K562 (cell line): ENCODE measurements around the gene ATAD3C. TPM values are rescaled to one million over a fixed set of nuclear protein-coding genes. Genes with fewer than 3 reads are reported as not detected.

ENCODE experiments used
- ATAC-seq: fragments of 200-7000 bp; cut with Tn5 transposase; 3 replicates; pipeline ENCODE4 v1.9.1; 2020; ENCODE audit warnings: moderate library complexity
- BruUV-seq: library from RNA; stranded (reverse); fragments of 400-500 nt; replicated peaks from 2 replicates; lab custom pipeline; 2021; lab: Mats Ljungman, UMichigan
- CTCF ChIA-PET: fragments of 300-600 bp; formaldehyde crosslinking; extraction: SDS; loops from one replicate; lab custom pipeline; 2021; ENCODE audit warnings: low intra/inter-chr PET ratio; lab: Yijun Ruan, JAX
- POLR2A ChIA-PET: fragments of 300-600, 350-650 bp; sonication (Branson Sonifier 250); formaldehyde crosslinking; extraction: SDS; loops from one replicate; lab custom pipeline; 2021; ENCODE audit warnings: antibody characterized with exemption, inconsistent platforms; lab: Yijun Ruan, JAX
- DNase-seq, 4 experiments: peaks; one replicate each; pipeline versions ENCODE4 v3.0.0 to v3.0.0-alpha.2; 2011 to 2018; ENCODE audit warnings: low spot score in 3 of 4, mixed read lengths in 3 of 4; ENCODE audit errors: extremely low read depth in 1 of 4
- FAIRE-seq: peaks from 2 replicates; lab custom pipeline; 2011; peaks lifted over from hg19 to GRCh38; lab: Jason Lieb, UNC
- H2AFZ ChIP-seq: 2 replicates; pipeline ENCODE4 v1.6.0; 2011; ENCODE audit warnings: low read depth, low read length, control low read depth, inconsistent platforms
- H3K27ac ChIP-seq: fragments of 200-600 bp; 3 replicates; pipeline ENCODE4 v1.8.0; 2011; ENCODE audit warnings: low read depth, mild to moderate bottlenecking, control low read depth, inconsistent platforms, low read length, moderate library complexity, mixed read lengths; ENCODE audit errors: extremely low read depth
- H3K27me3 ChIP-seq, 2 experiments: fragments of 300-600 bp in 1 of 2; 2 replicates in 1 of 2; 3 replicates in 1 of 2; pipeline versions ENCODE4 v1.6.0 to v1.8.0; 2011; ENCODE audit warnings: inconsistent platforms in 2 of 2, low read length in 2 of 2, mild to moderate bottlenecking in 1 of 2, mixed read lengths in 1 of 2, moderate library complexity in 1 of 2; ENCODE audit not compliant: control insufficient read depth in 2 of 2, insufficient read depth in 2 of 2
- H3K36me3 ChIP-seq: fragments of 300-600 bp; 3 replicates; pipeline ENCODE4 v1.8.0; 2011; ENCODE audit warnings: mild to moderate bottlenecking, low read length, inconsistent platforms; ENCODE audit not compliant: control insufficient read depth, insufficient read depth
- H3K4me1 ChIP-seq, 2 experiments: fragments of 200-600 bp in 1 of 2; replicated peaks in 1 of 2; 2 replicates in 1 of 2; 3 replicates in 1 of 2; pipeline versions ENCODE4 v1.5.1 to v1.8.0; 2011; ENCODE audit warnings: inconsistent platforms in 2 of 2, low read length in 2 of 2, mild to moderate bottlenecking in 1 of 2, mixed read lengths in 1 of 2, moderate library complexity in 1 of 2; ENCODE audit not compliant: control insufficient read depth in 2 of 2, insufficient read depth in 2 of 2
- H3K4me2 ChIP-seq: 2 replicates; pipeline ENCODE4 v1.6.1; 2011; ENCODE audit warnings: low read length, control low read depth, inconsistent platforms, mixed read lengths; ENCODE audit not compliant: insufficient read depth
- H3K4me3 ChIP-seq: fragments of 200-600 bp; sonication (generic), shearing (Covaris generic); 2 replicates; pipeline ENCODE4 v1.5.1; 2016; ENCODE audit warnings: control low read depth, inconsistent platforms
- H3K79me2 ChIP-seq: fragments of 200-600 bp; 3 replicates; pipeline ENCODE4 v1.8.0; 2011; ENCODE audit warnings: low read length, inconsistent platforms; ENCODE audit not compliant: control insufficient read depth, insufficient read depth
- H3K9ac ChIP-seq, 2 experiments: 2 replicates each; pipeline versions ENCODE4 v1.6.0 to v1.6.1; 2011; ENCODE audit warnings: low read depth in 2 of 2, low read length in 2 of 2, control low read depth in 1 of 2, inconsistent platforms in 1 of 2, mild to moderate bottlenecking in 1 of 2, mixed read lengths in 1 of 2; ENCODE audit not compliant: insufficient read depth in 1 of 2
- H3K9me1 ChIP-seq: one replicate; pipeline ENCODE4 v1.6.0; 2011; ENCODE audit warnings: inconsistent platforms, mild to moderate bottlenecking, low read length, moderate library complexity; ENCODE audit not compliant: control insufficient read depth, insufficient read depth
- H3K9me3 ChIP-seq: replicated peaks from 2 replicates; pipeline ENCODE4 v1.5.1; 2011; ENCODE audit warnings: low read depth, low read length, inconsistent platforms; ENCODE audit not compliant: control insufficient read depth, insufficient read depth
- H4K20me1 ChIP-seq: replicated peaks from 2 replicates; pipeline ENCODE4 v1.6.1; 2011; ENCODE audit warnings: low read length, inconsistent platforms, mixed read lengths; ENCODE audit not compliant: control insufficient read depth, insufficient read depth
- KLF1 ChIP-seq: fragments of 450-650 bp; IDR thresholded peaks from 2 replicates; pipeline ENCODE4 v1.6.1; 2016; ENCODE audit warnings: missing genetic modification characterization, missing compliant biosample characterization
- KLF16 ChIP-seq: IDR thresholded peaks from 2 replicates; pipeline ENCODE4 v1.6.1; 2016; ENCODE audit warnings: antibody characterized with exemption
- MAZ ChIP-seq, 2 experiments: fragments of 450-650 bp in 1 of 2; sonication (generic) in 1 of 2; formaldehyde crosslinking; IDR thresholded peaks in 1 of 2; conservative IDR thresholded peaks in 1 of 2; 2 replicates each; pipeline versions ENCODE4 v1.4.0 to v1.5.0; 2020; ENCODE audit warnings: mild to moderate bottlenecking in 1 of 2, missing genetic modification reagents in 1 of 2
- NR1H2 ChIP-seq: sonication (generic); formaldehyde crosslinking; IDR thresholded peaks from 2 replicates; pipeline ENCODE4 v1.4.0; 2020; ENCODE audit warnings: mild to moderate bottlenecking, missing genetic modification reagents
- PCBP1 ChIP-seq: fragments of 200-400 bp; formaldehyde crosslinking; IDR thresholded peaks from 2 replicates; pipeline ENCODE4 v1.6.1; 2018; ENCODE audit warnings: mild to moderate bottlenecking, low read depth, low read length; ENCODE audit not compliant: poor library complexity, severe bottlenecking
- RBFOX2 ChIP-seq: fragments of 200-400 bp; formaldehyde crosslinking; IDR thresholded peaks from 2 replicates; pipeline ENCODE4 v1.6.1; 2017; ENCODE audit warnings: low read depth, mild to moderate bottlenecking, low read length, moderate library complexity
- RBM14 ChIP-seq: fragments of 200-400 bp; formaldehyde crosslinking; IDR thresholded peaks from 2 replicates; pipeline ENCODE4 v1.6.1; 2018; ENCODE audit warnings: low read depth, mild to moderate bottlenecking, low read length, moderate library complexity, borderline replicate concordance; ENCODE audit not compliant: insufficient read depth
- TCF7L2 ChIP-seq: fragments of 150-350 bp; IDR thresholded peaks from 2 replicates; pipeline ENCODE4 v1.6.1; 2016; ENCODE audit warnings: low read depth, mild to moderate bottlenecking, low read length, moderate library complexity
- TEAD1 ChIP-seq, 2 experiments: fragments of 450-650 bp in 1 of 2; sonication (generic) in 1 of 2; formaldehyde crosslinking; IDR thresholded peaks; 2 replicates each; pipeline versions ENCODE4 v1.4.0 to v1.8.0; 2020 to 2022; ENCODE audit warnings: mild to moderate bottlenecking in 2 of 2, missing genetic modification reagents in 1 of 2
- XRCC5 ChIP-seq: fragments of 200-400 bp; formaldehyde crosslinking; IDR thresholded peaks from 2 replicates; pipeline ENCODE4 v1.6.1; 2017; ENCODE audit warnings: low read depth, mild to moderate bottlenecking, low read length
- ZBTB34 ChIP-seq: fragments of 250-450 bp; sonication (Bioruptor Pico); IDR thresholded peaks from 2 replicates; pipeline ENCODE4 v1.8.0; 2021; ENCODE audit warnings: mild to moderate bottlenecking, moderate library complexity
- ZNF395 ChIP-seq: fragments of 200-800 bp; sonication (Bioruptor generic); IDR thresholded peaks from 2 replicates; pipeline ENCODE4 v1.6.1; 2017; ENCODE audit warnings: missing genetic modification characterization, missing compliant biosample characterization
- WGBS: fragments of 100-300 bp; shearing (Covaris generic); methylation state at CpG from one replicate; pipeline ENCODE4 v1.1.6; 2016; ENCODE audit warnings: low coverage, mixed read lengths; ENCODE audit not compliant: insufficient coverage; ENCODE audit errors: missing lambda C conversion rate; 5-methylcytosine and 5-hydroxymethylcytosine counted together
- in situ Hi-C: fragments of 300-500 bp; cut with MboI; formaldehyde crosslinking; loops from 4 replicates; pipeline ENCODE4 v1.15.0; 2018; ENCODE audit warnings: inconsistent platforms, mixed read lengths
- intact Hi-C: fragments of 100-400 bp; cut with micrococcal nuclease; formaldehyde crosslinking; loops from 2 replicates; pipeline ENCODE4 v1.14.2; 2022
- polyA plus RNA-seq, 8 experiments: library from polyadenylated mRNA; depleted of rRNA in 4 of 8; stranded (reverse) in 5 of 8; unstranded in 3 of 8; fragments of >200 nt; fragmentation: Nextera tagmentation in 2 of 8; fragmentation: Illumina TruSeq in 1 of 8; extraction: Ambion mirVana in 2 of 8; extraction: Trizol in 1 of 8; gene quantifications; 2 replicates each; pipeline versions ENCODE4 v1.2.1 to v1.2.3, GENCODE V29; 2011 to 2014; ENCODE audit warnings: inconsistent platforms in 1 of 8, missing spikeins in 1 of 8
- total RNA-seq, 7 experiments: library from RNA; depleted of rRNA in 6 of 7; stranded (reverse); fragments of >200 nt in 6 of 7; fragmentation: Illumina TruSeq in 2 of 7; extraction: Trizol in 2 of 7; gene quantifications; 2 replicates each; pipeline versions ENCODE4 v1.2.1 to v1.2.3, GENCODE V29; 2011 to 2021; ENCODE audit warnings: low replicate concordance in 1 of 7
- TF ChIP-seq, protein P1 (sequence below): sonication (generic); formaldehyde crosslinking; IDR thresholded peaks from 2 replicates; pipeline ENCODE4 v1.8.1; 2023; ENCODE audit warnings: mild to moderate bottlenecking, missing genetic modification reagents

The ATAD3C gene
- total and polyA plus RNA-seq, 9 of the 15 experiments (the other 6 are each of a cell fraction or from before 2014, with no cell fraction given): 0.03 to 0.18 TPM; not detected in 7

- peak overlapping the region; percentile 68 for H3K4me2 ChIP-seq
- H2AFZ ChIP-seq: peak overlapping the region; percentile 89
- no peaks in the 10 kb centered on the region for H3K9me3 ChIP-seq
- no peak for DNase-seq
- FAIRE-seq: no peak
- H3K36me3 ChIP-seq: no peaks in the 10 kb centered on the region
- CTCF ChIA-PET: interaction anchor here (0.9 kb wide), 1 partner anchor 42 kb away, joined by 3 read pairs; the partner anchor contains the start of gene CCNL2
- BruUV-seq: no TSS peak
- no peaks in the 10 kb centered on the region for H3K27me3 ChIP-seq
- POLR2A ChIA-PET: interaction anchor here (0.6 to 2.0 kb wide), 4 partner anchors 15 to 65 kb away, joined by 3 to 5 read pairs (median 4); no protein-coding TSS in a partner anchor
- H3K4me1 ChIP-seq: peaks cover 7 to 77% of the 10 kb centered on the region in 2 experiments
- H3K79me2 ChIP-seq: no peaks in the 10 kb centered on the region
- in situ Hi-C loops (no loop called here), intact Hi-C loops (loop anchor here (2.0 kb wide), 1 partner anchor 34 kb away; the partner anchor contains the start of gene MRPL20)
- H3K4me3 ChIP-seq: no peak overlapping the region
- H3K9ac ChIP-seq: peak overlapping the region in 1 of 2 experiments; percentile 84; a peak in 2 of 4 replicates
- 63% methylated on average over 26 of the region's 26 CpGs for WGBS
- H4K20me1 ChIP-seq: no peaks in the 10 kb centered on the region
- H3K27ac ChIP-seq: no peak overlapping the region
- H3K9me1 ChIP-seq: no peaks in the 10 kb centered on the region
- no peak for ATAC-seq
- TF ChIP-seq RBFOX2 (peak; percentile 16; the same call in 1 of the 2 replicates), XRCC5 (no peak), MAZ (CRISPR knock-in tag; conservative IDR thresholded peaks at IDR 0.05 in 1 of 2, IDR thresholded peaks at IDR 0.05 in 1 of 2) (peak in 1 of 2 experiments; percentile 46; a peak in 1 of 4 replicates), TEAD1 (CRISPR knock-in tag; IDR thresholded peaks at IDR 0.05) (0 out of 4 replicates have a peak, but pooled peaks of 1 of the 2 experiments have one; percentile 23), KLF16 (no peak), KLF1 (tag) (no peak), RBM14 (no peak), TCF7L2 (no peak), PCBP1 (peak; percentile 2), NR1H2 (CRISPR knock-in tag) (no peak), ZNF395 (CRISPR knock-in tag) (no peak), ZBTB34 (CRISPR knock-in tag) (no peak)
- TF ChIP-seq, protein P1, sequence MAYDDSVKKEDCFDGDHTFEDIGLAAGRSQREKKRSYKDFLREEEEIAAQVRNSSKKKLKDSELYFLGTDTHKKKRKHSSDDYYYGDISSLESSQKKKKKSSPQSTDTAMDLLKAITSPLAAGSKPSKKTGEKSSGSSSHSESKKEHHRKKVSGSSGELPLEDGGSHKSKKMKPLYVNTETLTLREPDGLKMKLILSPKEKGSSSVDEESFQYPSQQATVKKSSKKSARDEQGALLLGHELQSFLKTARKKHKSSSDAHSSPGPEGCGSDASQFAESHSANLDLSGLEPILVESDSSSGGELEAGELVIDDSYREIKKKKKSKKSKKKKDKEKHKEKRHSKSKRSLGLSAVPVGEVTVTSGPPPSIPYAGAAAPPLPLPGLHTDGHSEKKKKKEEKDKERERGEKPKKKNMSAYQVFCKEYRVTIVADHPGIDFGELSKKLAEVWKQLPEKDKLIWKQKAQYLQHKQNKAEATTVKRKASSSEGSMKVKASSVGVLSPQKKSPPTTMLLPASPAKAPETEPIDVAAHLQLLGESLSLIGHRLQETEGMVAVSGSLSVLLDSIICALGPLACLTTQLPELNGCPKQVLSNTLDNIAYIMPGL (CRISPR knock-in tag): no peak
Measured at GRCh38 chr1:1440262-1441001, 9.1 kb upstream of the ATAD3C start.
